ENCODE measurements around the gene LRRFIP1. TPM values are rescaled to one million over a fixed set of nuclear protein-coding genes. Genes with fewer than 3 reads are reported as not detected.
A peak's percentile ranks its signal among the peaks of the same experiment; 100 is the strongest.

LRRFIP1 gene
- total and polyA plus RNA-seq, 2 of the 13 experiments (the other 11 are each of a cell fraction or from before 2014, with no cell fraction given) = 15.9 to 40.5 TPM

- TF ChIP-seq, protein P1, sequence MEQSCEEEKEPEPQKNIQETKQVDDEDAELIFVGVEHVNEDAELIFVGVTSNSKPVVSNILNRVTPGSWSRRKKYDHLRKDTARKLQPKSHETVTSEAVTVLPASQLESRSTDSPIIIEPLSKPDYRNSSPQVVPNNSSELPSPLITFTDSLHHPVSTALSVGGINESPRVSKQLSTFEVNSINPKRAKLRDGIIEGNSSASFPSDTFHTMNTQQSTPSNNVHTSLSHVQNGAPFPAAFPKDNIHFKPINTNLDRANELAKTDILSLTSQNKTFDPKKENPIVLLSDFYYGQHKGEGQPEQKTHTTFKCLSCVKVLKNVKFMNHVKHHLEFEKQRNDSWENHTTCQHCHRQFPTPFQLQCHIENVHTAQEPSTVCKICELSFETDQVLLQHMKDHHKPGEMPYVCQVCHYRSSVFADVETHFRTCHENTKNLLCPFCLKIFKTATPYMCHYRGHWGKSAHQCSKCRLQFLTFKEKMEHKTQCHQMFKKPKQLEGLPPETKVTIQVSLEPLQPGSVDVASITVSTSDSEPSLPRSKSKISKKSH (CRISPR knock-in tag; IDR thresholded peaks at IDR 0.05; ENCODE audit: borderline replicate concordance) = no peak
- TF ChIP-seq ZNF670 (CRISPR knock-in tag; IDR thresholded peaks at IDR 0.05; ENCODE audit: borderline replicate concordance) (no peak), STAT5B (CRISPR knock-in tag; IDR thresholded peaks at IDR 0.05) (no peak), ZNF160 (CRISPR knock-in tag; IDR thresholded peaks at IDR 0.05) (no peak), ZNF605 (CRISPR knock-in tag; IDR thresholded peaks at IDR 0.05) (no peak), CEBPB (IDR thresholded peaks at IDR 0.05; ENCODE audit: borderline replicate concordance, low read depth, low read length) (no peak), PHF21A (CRISPR knock-in tag; IDR thresholded peaks at IDR 0.05) (no peak), NR2F6 (IDR thresholded peaks at IDR 0.05) (peak; percentile 62), NR2F6 (CRISPR knock-in tag; IDR thresholded peaks at IDR 0.05) (peak; percentile 62; the same call in 1 of the 2 replicates), SIN3A (IDR thresholded peaks at IDR 0.05; ENCODE audit: borderline replicate concordance, low read depth, low read length) (no peak), ZNF766 (CRISPR knock-in tag; IDR thresholded peaks at IDR 0.05; ENCODE audit: borderline replicate concordance) (no peak), NFE2L2 (IDR thresholded peaks at IDR 0.05; ENCODE audit: low read length) (no peak), ZNF598 (CRISPR knock-in tag; IDR thresholded peaks at IDR 0.05; ENCODE audit: borderline replicate concordance) (no peak), EEA1 (CRISPR knock-in tag; IDR thresholded peaks at IDR 0.05; ENCODE audit: borderline replicate concordance) (no peak), SP1 (IDR thresholded peaks at IDR 0.05) (no peak), SP1 (CRISPR knock-in tag; IDR thresholded peaks at IDR 0.05) (no peak), ZNF503 (CRISPR knock-in tag; IDR thresholded peaks at IDR 0.05) (no peak), FOSL1 (CRISPR knock-in tag; IDR thresholded peaks at IDR 0.05; ENCODE audit: borderline replicate concordance) (no peak), ZNF251 (CRISPR knock-in tag; IDR thresholded peaks at IDR 0.05) (no peak)
- TF ChIP-seq, protein P2, sequence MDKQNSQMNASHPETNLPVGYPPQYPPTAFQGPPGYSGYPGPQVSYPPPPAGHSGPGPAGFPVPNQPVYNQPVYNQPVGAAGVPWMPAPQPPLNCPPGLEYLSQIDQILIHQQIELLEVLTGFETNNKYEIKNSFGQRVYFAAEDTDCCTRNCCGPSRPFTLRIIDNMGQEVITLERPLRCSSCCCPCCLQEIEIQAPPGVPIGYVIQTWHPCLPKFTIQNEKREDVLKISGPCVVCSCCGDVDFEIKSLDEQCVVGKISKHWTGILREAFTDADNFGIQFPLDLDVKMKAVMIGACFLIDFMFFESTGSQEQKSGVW (CRISPR knock-in tag; IDR thresholded peaks at IDR 0.05; ENCODE audit: borderline replicate concordance) = no peak
- TF ChIP-seq, protein P3, sequence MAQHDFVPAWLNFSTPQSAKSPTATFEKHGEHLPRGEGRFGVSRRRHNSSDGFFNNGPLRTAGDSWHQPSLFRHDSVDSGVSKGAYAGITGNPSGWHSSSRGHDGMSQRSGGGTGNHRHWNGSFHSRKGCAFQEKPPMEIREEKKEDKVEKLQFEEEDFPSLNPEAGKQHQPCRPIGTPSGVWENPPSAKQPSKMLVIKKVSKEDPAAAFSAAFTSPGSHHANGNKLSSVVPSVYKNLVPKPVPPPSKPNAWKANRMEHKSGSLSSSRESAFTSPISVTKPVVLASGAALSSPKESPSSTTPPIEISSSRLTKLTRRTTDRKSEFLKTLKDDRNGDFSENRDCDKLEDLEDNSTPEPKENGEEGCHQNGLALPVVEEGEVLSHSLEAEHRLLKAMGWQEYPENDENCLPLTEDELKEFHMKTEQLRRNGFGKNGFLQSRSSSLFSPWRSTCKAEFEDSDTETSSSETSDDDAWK (CRISPR knock-in tag; IDR thresholded peaks at IDR 0.05) = no peak
- TF ChIP-seq, protein P4, sequence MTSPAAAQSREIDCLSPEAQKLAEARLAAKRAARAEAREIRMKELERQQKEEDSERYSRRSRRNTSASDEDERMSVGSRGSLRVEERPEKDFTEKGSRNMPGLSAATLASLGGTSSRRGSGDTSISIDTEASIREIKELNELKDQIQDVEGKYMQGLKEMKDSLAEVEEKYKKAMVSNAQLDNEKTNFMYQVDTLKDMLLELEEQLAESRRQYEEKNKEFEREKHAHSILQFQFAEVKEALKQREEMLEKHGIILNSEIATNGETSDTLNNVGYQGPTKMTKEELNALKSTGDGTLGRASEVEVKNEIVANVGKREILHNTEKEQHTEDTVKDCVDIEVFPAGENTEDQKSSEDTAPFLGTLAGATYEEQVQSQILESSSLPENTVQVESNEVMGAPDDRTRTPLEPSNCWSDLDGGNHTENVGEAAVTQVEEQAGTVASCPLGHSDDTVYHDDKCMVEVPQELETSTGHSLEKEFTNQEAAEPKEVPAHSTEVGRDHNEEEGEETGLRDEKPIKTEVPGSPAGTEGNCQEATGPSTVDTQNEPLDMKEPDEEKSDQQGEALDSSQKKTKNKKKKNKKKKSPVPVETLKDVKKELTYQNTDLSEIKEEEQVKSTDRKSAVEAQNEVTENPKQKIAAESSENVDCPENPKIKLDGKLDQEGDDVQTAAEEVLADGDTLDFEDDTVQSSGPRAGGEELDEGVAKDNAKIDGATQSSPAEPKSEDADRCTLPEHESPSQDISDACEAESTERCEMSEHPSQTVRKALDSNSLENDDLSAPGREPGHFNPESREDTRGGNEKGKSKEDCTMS (CRISPR knock-in tag; conservative IDR thresholded peaks at IDR 0.05) = no peak
Measured at GRCh38 chr2:237625216-237625705, 2.1 kb upstream of the LRRFIP1 start (continued).

Measured in HepG2 (cell line).